GM18502 (cell line): ENCODE measurements around the gene VWA7.

Source experiments
- ATAC-seq: cut with Tn5 transposase; IDR thresholded peaks from one replicate; pipeline ENCODE4 v1.9.1; 2021; ENCODE audit warnings: mild to moderate bottlenecking; ENCODE audit not compliant: unreplicated experiment, poor library complexity

VWA7 gene

GRCh38 chr6:31761343-31761742, 15.8 kb downstream of the VWA7 start:
- ATAC-seq = no peak

- no peak for ATAC-seq
Measured at GRCh38 chr6:31760790-31761189, 16.3 kb downstream of the VWA7 start.

- no peak for ATAC-seq
Measured at GRCh38 chr6:31758281-31758680, 18.8 kb downstream of the VWA7 start.

- no peak for ATAC-seq
Measured at GRCh38 chr6:31752739-31753319, 24.3 kb downstream of the VWA7 start.

- ATAC-seq = no peak
Measured at GRCh38 chr6:31750411-31751022, 26.6 kb downstream of the VWA7 start.

DNA sequence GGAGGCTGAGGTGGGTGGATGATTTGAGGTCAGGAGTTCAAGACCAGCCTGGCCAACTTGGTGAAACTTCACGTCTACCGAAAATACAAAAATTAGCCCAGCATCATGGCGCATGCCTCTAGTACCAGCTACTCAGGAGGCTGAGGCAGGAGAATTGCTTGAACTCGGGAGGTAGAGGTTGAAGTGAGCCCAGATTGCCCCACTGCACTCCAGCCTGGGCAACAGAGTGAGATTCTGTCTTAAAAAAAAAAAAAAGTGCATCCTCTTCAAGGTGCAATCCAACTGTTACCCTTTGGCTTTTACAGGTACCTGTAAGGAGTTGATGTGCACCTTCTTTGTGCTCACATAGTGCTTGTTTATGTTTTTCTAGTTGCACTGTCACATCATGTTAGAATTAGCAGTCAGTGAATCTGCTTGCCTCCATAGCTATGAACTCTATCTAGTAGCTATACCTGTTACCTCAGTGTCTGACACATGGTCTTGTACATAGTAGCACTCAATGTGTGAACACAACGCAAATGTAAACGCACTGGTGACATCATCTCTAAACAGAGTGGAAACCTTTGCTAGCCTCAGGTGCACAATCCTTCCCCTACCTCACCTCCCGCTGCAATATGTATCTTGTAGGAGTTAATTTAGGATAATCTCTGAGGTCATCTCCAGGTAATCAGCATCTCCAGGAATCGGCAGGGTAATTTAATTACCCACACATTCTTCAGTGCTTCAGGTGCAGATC, 27.7 kb downstream of the VWA7 start:
- ATAC-seq = no peak

- no peak for ATAC-seq
Measured at GRCh38 chr6:31744422-31744821, 32.7 kb downstream of the VWA7 start.

DNA sequence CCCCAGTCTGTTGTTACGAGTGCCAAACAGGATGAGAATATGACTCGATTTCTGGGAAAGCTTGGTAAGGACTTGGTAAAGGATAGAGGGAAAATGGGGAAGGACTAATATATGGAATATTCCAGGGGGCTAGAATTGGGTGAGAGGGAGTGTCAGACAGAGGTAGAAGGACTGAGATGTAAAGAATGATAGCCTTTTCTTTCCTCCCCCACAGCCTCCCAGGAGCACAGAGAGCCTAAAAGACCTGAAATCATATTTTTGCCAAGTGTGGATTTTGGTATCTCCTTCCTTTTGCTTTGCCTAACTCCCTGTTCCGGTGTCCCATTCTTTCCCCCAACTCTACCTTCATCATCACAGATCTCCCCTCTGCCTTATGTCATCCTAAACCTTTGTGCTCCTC, 34.2 kb downstream of the VWA7 start:
- no peak for ATAC-seq

- no peak for ATAC-seq
Measured at GRCh38 chr6:31741815-31742214, 35.3 kb downstream of the VWA7 start.

GRCh38 chr6:31740397-31741223, 36.5 kb downstream of the VWA7 start:
- peak; percentile 1 for ATAC-seq

GRCh38 chr6:31739639-31740396, 37.3 kb downstream of the VWA7 start, which contains the start of gene MSH5:
Gene MSH5 (plus strand): TSS chr6:31740005. CDS start chr6:31740467, 462 bp downstream.
- ATAC-seq = peak; percentile 66

DNA sequence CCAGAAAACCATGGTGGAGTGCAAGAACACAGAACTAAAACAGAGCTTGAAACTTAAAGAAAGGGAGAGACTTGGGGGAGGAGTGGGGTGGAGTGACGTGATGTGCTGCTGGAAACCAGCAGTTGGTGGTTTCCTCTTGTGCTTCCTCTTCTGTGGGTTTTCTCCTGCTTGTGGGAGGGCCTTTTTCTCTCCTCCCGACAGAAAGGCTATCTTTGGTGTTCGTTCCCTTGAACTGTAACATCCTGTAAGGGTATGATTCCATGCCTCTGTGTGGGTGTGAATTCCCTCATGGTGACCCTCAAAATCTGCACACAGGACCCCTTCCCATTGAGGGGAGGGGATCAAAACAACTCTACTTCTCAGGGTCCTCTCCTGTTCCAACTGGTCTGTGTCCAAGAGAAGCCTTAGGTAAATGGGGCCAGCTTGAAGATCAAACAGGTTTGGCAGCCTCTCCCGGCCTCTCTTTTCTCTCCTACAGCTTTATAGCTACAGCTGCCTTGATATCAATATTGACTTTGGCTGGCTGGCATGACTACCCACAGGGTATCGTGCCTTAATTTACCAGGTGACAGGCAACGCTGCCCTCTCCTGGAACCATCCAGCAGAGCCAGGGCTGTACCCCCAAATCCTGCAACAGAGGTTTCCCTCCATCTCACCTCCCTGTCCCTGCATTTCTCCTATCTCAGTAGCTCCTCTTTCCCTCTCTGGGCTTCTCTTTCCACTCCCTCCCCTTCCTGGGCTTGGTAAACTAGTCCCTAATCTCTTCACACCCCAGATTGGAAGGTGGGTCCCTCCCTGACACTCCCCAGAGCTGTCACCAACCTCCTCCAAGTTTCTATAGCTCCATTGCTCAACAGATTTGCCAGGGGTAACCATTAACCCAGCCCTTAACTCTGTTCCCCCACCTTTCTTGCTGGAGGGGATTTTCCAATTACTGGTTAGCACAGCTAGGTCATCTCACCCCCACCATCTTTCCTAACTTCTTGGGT, 38.8 kb downstream of the VWA7 start:
- no peak for ATAC-seq

- no peak for ATAC-seq
Measured at GRCh38 chr6:31737315-31737990, 39.7 kb downstream of the VWA7 start.

DNA sequence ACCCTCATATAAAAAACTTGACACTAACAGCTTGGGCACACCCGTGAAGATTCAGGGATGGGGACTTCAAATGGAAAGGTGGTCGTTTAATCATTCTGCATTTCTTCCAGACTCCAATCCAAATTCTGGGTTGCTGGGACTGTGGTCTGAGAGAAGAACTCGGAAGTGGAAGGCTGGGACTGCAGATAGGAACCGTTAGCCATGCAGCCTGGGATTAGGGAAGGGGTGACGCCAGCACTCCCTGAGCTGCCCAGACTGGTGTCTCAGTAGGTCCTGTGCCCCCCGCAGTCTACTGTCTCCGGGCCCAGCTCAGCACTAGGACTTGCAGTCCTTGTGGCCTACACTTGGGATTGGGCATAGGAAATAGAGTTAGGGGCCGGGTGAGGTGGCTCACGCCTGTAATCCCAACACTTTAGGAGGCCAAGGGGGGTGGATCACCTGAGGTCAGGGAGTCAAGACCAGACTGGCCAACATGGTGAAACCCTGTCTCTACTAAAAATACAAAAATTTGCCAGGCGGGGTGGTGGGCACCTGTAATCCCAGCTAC, 40.3 kb downstream of the VWA7 start:
- no peak for ATAC-seq

DNA sequence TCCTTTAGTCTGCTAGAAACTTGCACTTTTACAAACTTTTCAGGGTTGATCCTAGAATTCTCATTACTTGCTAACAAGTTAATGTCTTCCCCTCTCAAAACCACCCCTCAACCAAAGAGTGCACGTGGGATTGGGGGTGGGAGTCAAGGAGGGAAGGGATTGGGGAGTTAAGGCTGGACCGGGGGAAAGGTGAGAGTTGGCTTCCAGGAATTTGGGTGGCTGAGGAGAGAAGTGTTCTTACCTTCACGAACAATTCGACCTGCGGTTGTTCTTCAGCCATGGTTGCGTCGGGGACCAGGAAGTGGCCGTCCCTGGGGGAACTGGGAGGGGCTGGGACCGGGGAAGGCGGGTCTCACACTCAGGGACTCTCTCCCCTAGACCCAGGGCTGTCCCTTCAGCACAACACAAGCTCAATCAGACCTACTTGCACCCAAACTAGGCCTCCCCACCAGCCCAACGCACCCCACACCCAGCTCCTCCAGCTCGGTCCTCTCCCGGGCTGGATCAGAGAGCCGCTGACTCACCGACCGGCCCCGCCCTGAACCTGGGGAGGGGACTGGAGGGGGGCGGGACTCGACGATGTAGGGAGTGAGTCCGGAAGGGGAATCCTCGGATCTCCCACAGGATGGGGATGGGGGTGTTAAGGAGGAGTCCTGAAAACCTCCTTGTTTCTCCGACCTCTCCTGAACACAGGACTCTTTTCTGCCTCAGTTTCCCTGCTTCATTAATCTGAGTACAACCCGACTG, 40.9 kb downstream of the VWA7 start, which contains the start of gene CLIC1:
CLIC1 (minus strand) TSS at position 510 of the 747 bp plus-strand sequence; CDS start at position 280, 230 bp downstream.
- no peak for ATAC-seq

- ATAC-seq = peak; percentile 35
Measured at GRCh38 chr6:31734821-31735406, 42.2 kb downstream of the VWA7 start.
